Mesendoderm (in vitro differentiated cells): ENCODE data around the gene MPV17L.
"Not testable (repeated sequence)": the region's sequence is repeated elsewhere in the genome, so short reads cannot be mapped to it uniquely, and the experiment has no call there.

ENCODE experiments used
- DNase-seq: peaks from one replicate; pipeline ENCODE4 v3.0.0; 2013
- H2AK5ac ChIP-seq: 2 replicates; pipeline ENCODE4 v1.6.1; 2013; ENCODE audit warnings: low read length, inconsistent platforms
- H2BK120ac ChIP-seq: 2 replicates; pipeline ENCODE4 v1.6.1; 2013; ENCODE audit warnings: low read depth, mild to moderate bottlenecking, low read length, moderate library complexity, mixed read lengths
- H2BK15ac ChIP-seq: replicated peaks from 2 replicates; pipeline ENCODE4 v1.6.1; 2013; ENCODE audit warnings: low read depth, mild to moderate bottlenecking, moderate library complexity
- H2BK5ac ChIP-seq: 2 replicates; pipeline ENCODE4 v1.6.1; 2013; ENCODE audit warnings: low read length, inconsistent platforms
- H3K18ac ChIP-seq: 2 replicates; pipeline ENCODE4 v1.6.1; 2013; ENCODE audit warnings: mild to moderate bottlenecking, low read length, mixed read lengths
- H3K23ac ChIP-seq: one replicate; pipeline ENCODE4 v1.6.1; 2013; ENCODE audit warnings: low read length
- H3K27ac ChIP-seq: 2 replicates; pipeline ENCODE4 v1.5.1; 2013; ENCODE audit warnings: low read depth, mild to moderate bottlenecking, inconsistent platforms, low read length, moderate library complexity
- H3K27me3 ChIP-seq: 2 replicates; pipeline ENCODE4 v1.6.1; 2013; ENCODE audit warnings: low read length, control low read depth, mild to moderate bottlenecking, inconsistent platforms; ENCODE audit not compliant: insufficient read depth, poor library complexity
- H3K36me3 ChIP-seq: 2 replicates; pipeline ENCODE4 v1.6.1; 2013; ENCODE audit warnings: low read length, inconsistent platforms; ENCODE audit not compliant: control insufficient read depth, insufficient read depth
- H3K4ac ChIP-seq: one replicate; pipeline ENCODE4 v1.6.1; 2013; ENCODE audit warnings: low read depth, mild to moderate bottlenecking, low read length, moderate library complexity
- H3K4me1 ChIP-seq: 2 replicates; pipeline ENCODE4 v1.6.1; 2013; ENCODE audit warnings: low read depth, low read length, inconsistent platforms; ENCODE audit not compliant: control insufficient read depth
- H3K4me2 ChIP-seq: 2 replicates; pipeline ENCODE4 v1.6.1; 2013; ENCODE audit warnings: low read length
- H3K4me3 ChIP-seq: 2 replicates; pipeline ENCODE4 v1.5.1; 2013; ENCODE audit warnings: mild to moderate bottlenecking, low read length
- H3K56ac ChIP-seq: one replicate; pipeline ENCODE4 v1.6.1; 2013; ENCODE audit warnings: low read length
- H3K79me1 ChIP-seq: 2 replicates; pipeline ENCODE4 v1.6.1; 2013; ENCODE audit warnings: low read length, inconsistent platforms
- H3K79me2 ChIP-seq: 2 replicates; pipeline ENCODE4 v1.6.1; 2013; ENCODE audit warnings: mild to moderate bottlenecking, low read length; ENCODE audit not compliant: control insufficient read depth, insufficient read depth
- H3K9ac ChIP-seq: 2 replicates; pipeline ENCODE4 v1.6.1; 2013; ENCODE audit warnings: low read length, inconsistent platforms
- H4K5ac ChIP-seq: one replicate; pipeline ENCODE4 v1.6.1; 2013; ENCODE audit warnings: low read length
- H4K8ac ChIP-seq: one replicate; pipeline ENCODE4 v1.6.1; 2013; ENCODE audit warnings: low read depth, mild to moderate bottlenecking, control low read depth, low read length, moderate library complexity
- WGBS: extraction: QIAGEN DNeasy Blood & Tissue Kit; methylation state at CpG from one replicate; pipeline ENCODE4 v1.1.7; 2013; ENCODE audit warnings: low lambda C conversion rate, missing lambda C conversion rate; ENCODE audit not compliant: insufficient coverage; ENCODE audit errors: extremely low coverage; 5-methylcytosine and 5-hydroxymethylcytosine counted together

MPV17L gene

DNA sequence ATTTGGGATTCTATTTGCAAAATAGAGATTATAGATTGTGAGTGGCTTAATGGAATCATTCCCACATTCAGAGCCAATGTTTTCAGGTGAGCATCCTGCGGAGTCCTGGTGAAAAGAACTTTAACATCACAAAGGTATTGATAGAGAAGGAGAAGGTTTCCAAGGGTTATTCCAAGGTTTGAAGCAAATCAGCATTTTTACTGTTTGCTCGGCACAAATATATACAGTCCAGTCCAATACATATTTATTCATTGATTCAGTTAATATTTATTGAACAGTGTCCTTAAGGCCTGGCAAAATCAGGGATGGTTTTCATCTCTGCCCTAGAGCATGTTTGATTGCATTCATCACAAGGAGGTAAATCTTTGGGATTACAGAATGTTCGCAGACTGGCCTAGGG, 6.4 kb downstream of the MPV17L start:
- Histone ChIP-seq H3K18ac (no peak overlapping the region), H3K27ac (no peak overlapping the region), H3K9ac (no peak overlapping the region), H3K79me1 (no peaks in the 10 kb centered on the region), H3K23ac (no peak overlapping the region), H3K36me3 (no peaks in the 10 kb centered on the region), H2BK120ac (no peak overlapping the region), H3K4me3 (no peak overlapping the region), H3K27me3 (no peaks in the 10 kb centered on the region), H2BK5ac (no peak overlapping the region), H3K4ac (no peak overlapping the region), H2BK15ac (no peak overlapping the region), H3K4me2 (no peak overlapping the region), H2AK5ac (no peak overlapping the region), H3K79me2 (no peaks in the 10 kb centered on the region), H3K4me1 (no peaks in the 10 kb centered on the region), H4K8ac (no peak overlapping the region), H3K56ac (no peak overlapping the region), H4K5ac (no peak overlapping the region)
- WGBS, result no CpG with 5 or more reads among the region's 3 CpGs
- DNase-seq, result no peak

DNA sequence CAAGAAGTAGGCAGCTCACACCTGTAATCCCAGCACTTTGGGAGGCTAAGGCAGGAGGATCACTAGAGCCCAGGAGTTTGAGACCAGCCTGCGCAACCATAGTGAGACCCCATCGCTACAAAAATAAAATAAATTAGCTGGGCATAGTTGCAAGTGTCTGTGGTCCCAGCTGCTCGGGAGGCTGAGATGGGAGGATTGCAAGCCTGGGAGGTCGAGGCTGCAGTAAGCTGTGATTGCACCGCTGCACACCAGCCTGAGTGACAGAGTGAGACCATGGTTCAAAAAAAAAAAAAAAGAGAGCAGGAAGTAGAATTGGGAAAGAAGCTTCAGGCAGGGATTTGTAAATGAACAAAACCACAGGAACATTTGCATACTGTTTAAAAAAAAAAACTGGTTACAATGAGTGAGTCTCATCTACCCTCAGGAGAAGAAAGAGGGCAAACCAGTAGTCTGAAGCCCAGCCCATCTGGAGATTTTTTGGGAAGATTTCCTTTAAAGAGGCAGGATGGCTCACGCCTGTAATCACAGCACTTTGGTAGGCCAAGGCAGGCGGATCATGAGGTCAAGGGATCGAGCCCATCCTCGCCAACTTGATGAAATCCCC, 7.9 kb downstream of the MPV17L start:
- H3K9ac ChIP-seq, result no peak overlapping the region
- H3K18ac ChIP-seq, result no peak overlapping the region
- H3K4me3 ChIP-seq, result no peak overlapping the region
- no peaks in the 10 kb centered on the region for H3K79me1 ChIP-seq
- H3K27me3 ChIP-seq, result no peaks in the 10 kb centered on the region
- H4K8ac ChIP-seq, result no peak overlapping the region
- H3K27ac ChIP-seq, result no peak overlapping the region
- H3K56ac ChIP-seq, result no peak overlapping the region
- H2BK15ac ChIP-seq, result no peak overlapping the region
- H3K4me1 ChIP-seq, result no peaks in the 10 kb centered on the region
- no peaks in the 10 kb centered on the region for H3K79me2 ChIP-seq
- H2BK5ac ChIP-seq, result no peak overlapping the region
- no peaks in the 10 kb centered on the region for H3K36me3 ChIP-seq
- H2AK5ac ChIP-seq, result no peak overlapping the region
- H3K4me2 ChIP-seq, result no peak overlapping the region
- H3K23ac ChIP-seq, result no peak overlapping the region
- H2BK120ac ChIP-seq, result no peak overlapping the region
- no peak overlapping the region for H3K4ac ChIP-seq
- no CpG with 5 or more reads among the region's 9 CpGs for WGBS
- no peak overlapping the region for H4K5ac ChIP-seq
- DNase-seq, result peak; percentile 51

DNA sequence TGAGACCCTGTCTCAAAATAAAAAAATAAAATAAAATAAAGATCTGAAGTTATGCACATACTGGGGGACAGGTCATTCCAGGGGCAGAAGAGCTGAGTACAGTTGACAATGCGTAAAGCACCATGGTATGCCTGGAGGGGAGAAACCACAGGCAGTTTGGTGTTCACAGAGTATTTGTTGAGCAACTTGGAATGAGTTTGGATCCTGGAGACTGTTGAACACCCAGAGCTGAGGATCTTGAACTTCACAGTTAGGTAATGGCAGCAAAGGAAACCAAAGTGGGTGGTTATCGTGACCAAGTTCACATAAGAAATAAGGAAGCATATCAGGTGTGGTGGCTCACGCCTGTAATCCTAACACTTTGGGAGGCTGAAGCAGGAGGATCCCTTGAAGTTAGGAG, 8.5 kb downstream of the MPV17L start:
- H3K4me1 ChIP-seq, H3K4me3 ChIP-seq, H4K8ac ChIP-seq, H3K9ac ChIP-seq, H3K27ac ChIP-seq, H3K4ac ChIP-seq, H2BK15ac ChIP-seq, H3K23ac ChIP-seq, H4K5ac ChIP-seq, H2BK120ac ChIP-seq, H3K79me2 ChIP-seq, H3K56ac ChIP-seq, H3K4me2 ChIP-seq, H2BK5ac ChIP-seq, H3K36me3 ChIP-seq, DNase-seq, H2AK5ac ChIP-seq, H3K79me1 ChIP-seq, H3K18ac ChIP-seq, H3K27me3 ChIP-seq: not testable (repeated sequence)
- WGBS, result no CpG with 5 or more reads among the region's 3 CpGs

DNA sequence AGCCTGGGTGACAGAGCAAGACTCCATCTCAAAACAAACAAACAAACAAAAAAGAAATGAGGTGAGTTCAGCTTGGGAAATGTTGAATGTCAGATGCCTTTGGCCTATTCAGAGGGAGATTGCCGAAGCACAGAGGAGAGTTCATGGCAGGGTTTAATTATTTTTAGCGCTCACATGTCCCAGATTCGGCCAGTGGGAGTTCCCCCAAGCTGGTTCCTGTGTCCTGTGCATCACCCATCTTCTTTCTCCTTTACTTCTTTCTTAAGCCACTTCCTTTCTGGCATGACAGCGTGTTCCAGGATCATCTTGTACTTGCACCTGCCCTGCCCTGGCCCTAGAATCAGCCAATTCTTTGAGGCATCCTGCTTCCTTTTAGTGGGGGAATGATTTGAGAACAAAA, 9.2 kb downstream of the MPV17L start:
- Histone ChIP-seq H2BK5ac (no peak overlapping the region), H2BK15ac (no peak overlapping the region), H2BK120ac (no peak overlapping the region), H3K36me3 (no peaks in the 10 kb centered on the region), H3K56ac (no peak overlapping the region), H3K79me2 (no peaks in the 10 kb centered on the region), H4K8ac (no peak overlapping the region), H3K18ac (no peak overlapping the region), H3K4me1 (no peaks in the 10 kb centered on the region), H3K4me3 (no peak overlapping the region), H3K23ac (no peak overlapping the region), H3K4me2 (no peak overlapping the region), H3K79me1 (no peaks in the 10 kb centered on the region), H3K27me3 (no peaks in the 10 kb centered on the region), H3K27ac (no peak overlapping the region), H4K5ac (no peak overlapping the region), H3K9ac (no peak overlapping the region), H2AK5ac (no peak overlapping the region), H3K4ac (no peak overlapping the region)
- no peak for DNase-seq
- WGBS, result no CpG with 5 or more reads among the region's 4 CpGs

DNA sequence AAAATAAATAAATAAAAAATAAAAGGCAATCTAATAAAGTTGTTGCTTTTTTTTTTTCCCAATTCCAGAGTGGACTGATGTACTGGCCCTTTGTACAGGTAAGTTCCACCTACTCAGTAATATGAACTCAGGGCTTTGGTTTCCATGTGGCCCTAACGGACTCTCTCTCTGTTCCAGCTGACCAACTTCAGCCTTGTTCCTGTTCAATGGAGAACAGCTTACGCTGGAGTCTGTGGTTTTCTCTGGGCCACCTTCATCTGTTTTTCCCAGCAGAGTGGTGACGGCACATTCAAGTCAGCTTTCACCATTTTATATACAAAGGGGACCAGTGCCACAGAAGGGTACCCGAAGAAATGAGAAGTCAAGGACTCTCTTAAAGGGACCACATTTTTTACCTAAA, 12.2 kb downstream of the MPV17L start:
- WGBS, result no CpG with 5 or more reads among the region's 4 CpGs
- not testable (repeated sequence) for H3K18ac ChIP-seq, H4K8ac ChIP-seq, H2AK5ac ChIP-seq, H3K4me2 ChIP-seq, H3K79me2 ChIP-seq, H3K56ac ChIP-seq, H3K4me1 ChIP-seq, H3K9ac ChIP-seq, H3K79me1 ChIP-seq, H4K5ac ChIP-seq, H2BK15ac ChIP-seq, H3K4ac ChIP-seq, H3K27ac ChIP-seq, H2BK120ac ChIP-seq, H3K27me3 ChIP-seq, H3K36me3 ChIP-seq, DNase-seq, H3K4me3 ChIP-seq, H3K23ac ChIP-seq, H2BK5ac ChIP-seq

DNA sequence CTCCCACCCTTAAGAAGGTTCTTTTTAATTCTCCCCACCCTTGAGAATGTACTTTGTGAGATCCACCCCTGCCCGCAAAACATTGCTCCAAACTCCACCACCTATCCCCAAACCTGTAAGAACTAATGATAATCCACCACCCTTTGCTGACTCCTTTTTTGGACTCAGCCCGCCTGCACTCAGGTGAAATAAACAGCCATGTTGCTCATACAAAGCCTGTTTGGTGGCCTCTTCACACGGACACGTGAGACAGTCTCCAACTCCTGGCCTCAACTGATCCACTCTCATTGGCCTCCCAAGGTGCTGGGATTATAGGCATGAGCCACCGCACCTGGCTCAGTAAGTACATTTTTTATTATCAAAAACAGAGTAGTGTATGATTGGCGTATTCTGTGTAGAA, 13.9 kb downstream of the MPV17L start:
- H3K79me1 ChIP-seq, result not testable (repeated sequence)

More for the DNA sequence above, 13.9 kb downstream of the MPV17L start:
- not testable (repeated sequence) for H2BK15ac ChIP-seq, H2AK5ac ChIP-seq, H3K4me1 ChIP-seq, H3K4me3 ChIP-seq, H3K9ac ChIP-seq, H2BK120ac ChIP-seq, H3K27me3 ChIP-seq, H3K36me3 ChIP-seq, H3K27ac ChIP-seq, H3K79me2 ChIP-seq, H3K4me2 ChIP-seq, DNase-seq, H3K23ac ChIP-seq, H3K4ac ChIP-seq, H4K8ac ChIP-seq, H2BK5ac ChIP-seq, H3K56ac ChIP-seq, H3K18ac ChIP-seq, H4K5ac ChIP-seq
- WGBS, result no CpG with 5 or more reads among the region's 6 CpGs
